OCI-LY3 (cell line): ENCODE measurements around the gene ELAVL3.

Source experiments
- CTCF ChIP-seq: fragments of 200-600, 300-600 bp; sonication (generic); IDR thresholded peaks from 2 replicates; pipeline ENCODE4 v1.5.1; 2014; ENCODE audit warnings: antibody characterized with exemption, low read length, low read depth
- EZH2phosphoT487 ChIP-seq: fragments of 200-600 bp; shearing (Covaris generic); IDR thresholded peaks from 2 replicates; pipeline ENCODE4 v1.6.1; 2018; ENCODE audit warnings: antibody characterized with exemption, mixed run types, low read depth

DNA sequence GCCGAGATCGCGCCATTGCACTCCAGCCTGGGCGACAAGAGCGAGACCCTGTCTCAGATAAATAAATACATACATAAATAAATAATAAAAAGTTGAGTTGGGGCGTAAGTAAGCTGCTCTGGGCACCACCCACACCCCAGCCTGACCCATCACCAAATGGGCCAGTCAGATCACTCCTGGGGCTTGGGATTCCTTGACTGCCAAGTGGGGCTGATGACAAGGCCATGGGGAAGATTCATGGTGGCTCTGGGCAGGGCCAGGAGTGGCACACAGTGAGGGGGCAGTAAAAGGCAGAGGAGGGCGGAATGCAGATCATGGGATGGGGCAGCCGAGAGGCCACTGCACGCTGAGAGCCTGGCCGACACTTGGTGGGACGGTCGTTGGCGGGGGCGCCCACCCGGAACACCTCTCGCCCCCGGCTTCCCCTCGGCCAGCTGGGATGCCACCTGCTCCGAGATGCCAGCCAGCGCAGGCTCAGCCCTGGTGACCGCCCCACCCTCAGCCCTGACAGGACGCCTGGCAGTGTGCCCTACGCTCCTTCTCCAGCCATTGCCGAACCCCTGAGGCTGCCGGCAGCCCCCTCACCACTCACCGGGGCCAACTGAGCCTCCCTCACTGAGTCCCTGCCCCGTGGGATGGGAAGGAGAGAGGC, 13.9 kb upstream of the ELAVL3 start:
- TF ChIP-seq CTCF = no peak
- TF ChIP-seq EZH2phosphoT487 = no peak
